GM12878 (cell line): Measurements from ENCODE around the gene NRG3. TPM values are rescaled to one million over a fixed set of nuclear protein-coding genes. Genes with fewer than 3 reads are reported as not detected.

Experiments used
- ATAC-seq: fragments of 200-7000 bp; cut with Tn5 transposase; 3 replicates; pipeline ENCODE4 v1.9.1; 2020; ENCODE audit warnings: mild to moderate bottlenecking, moderate library complexity
- BruUV-seq: library from RNA; stranded (reverse); fragments of 400-500 nt; replicated peaks from 2 replicates; lab custom pipeline; 2021; lab: Mats Ljungman, UMichigan
- CTCF ChIA-PET: fragments of 300-600 bp; sonication (Branson Sonifier 250); formaldehyde crosslinking; extraction: SDS; loops from one replicate; lab custom pipeline; 2021; ENCODE audit warnings: inconsistent platforms; lab: Yijun Ruan, JAX
- POLR2A ChIA-PET: fragments of 350-600 bp; formaldehyde crosslinking; extraction: SDS; loops from one replicate; lab custom pipeline; 2021; ENCODE audit warnings: inconsistent platforms; lab: Charles Lee
- RAD21 ChIA-PET: fragments of 300-600 bp; sonication (Branson Sonifier 250); formaldehyde crosslinking; loops from one replicate; lab custom pipeline; 2023; ENCODE audit warnings: antibody characterized with exemption; ENCODE audit not compliant: unreplicated experiment; lab: Charles Lee
- SMC1A ChIA-PET: fragments of 300-600 bp; sonication (Branson Sonifier 250); formaldehyde crosslinking; loops from one replicate; lab custom pipeline; 2023; ENCODE audit not compliant: unreplicated experiment, uncharacterized antibody; lab: Charles Lee
- DNase-seq: peaks from one replicate; pipeline ENCODE4 v3.0.0-alpha.2; 2011; ENCODE audit warnings: low read depth, low spot score
- FAIRE-seq: peaks from 3 replicates; lab custom pipeline; 2011; peaks lifted over from hg19 to GRCh38; lab: Jason Lieb, UNC
- H2AFZ ChIP-seq: 2 replicates; pipeline ENCODE4 v1.6.0; 2011; ENCODE audit warnings: low read depth, low read length, control low read depth; ENCODE audit not compliant: control insufficient read depth
- H3K27ac ChIP-seq: 2 replicates; pipeline ENCODE4 v1.5.1; 2011; ENCODE audit warnings: control low read depth; ENCODE audit not compliant: control insufficient read depth, insufficient read depth
- H3K27me3 ChIP-seq, 2 experiments: replicated peaks in 1 of 2; 2 replicates each; pipeline versions ENCODE4 v1.6.0 to v1.6.1; 2011; ENCODE audit warnings: low read length in 1 of 2; ENCODE audit not compliant: control insufficient read depth in 2 of 2, insufficient read depth in 2 of 2
- H3K36me3 ChIP-seq, 2 experiments: 2 replicates each; pipeline ENCODE4 v1.5.1; 2011; ENCODE audit warnings: low read length in 1 of 2; ENCODE audit not compliant: control insufficient read depth in 2 of 2, insufficient read depth in 2 of 2
- H3K4me1 ChIP-seq: 2 replicates; pipeline ENCODE4 v1.6.1; 2011; ENCODE audit warnings: mild to moderate bottlenecking, low read length, moderate library complexity, mixed read lengths; ENCODE audit not compliant: control insufficient read depth, insufficient read depth
- H3K4me2 ChIP-seq: 2 replicates; pipeline ENCODE4 v1.6.0; 2011; ENCODE audit warnings: control low read depth; ENCODE audit not compliant: control insufficient read depth, insufficient read depth
- H3K4me3 ChIP-seq: fragments of 200-600 bp; sonication (generic); 2 replicates; pipeline ENCODE4 v1.5.1; 2016
- H3K79me2 ChIP-seq: 2 replicates; pipeline ENCODE4 v1.6.0; 2011; ENCODE audit warnings: low read length; ENCODE audit not compliant: control insufficient read depth, insufficient read depth
- H3K9ac ChIP-seq: 2 replicates; pipeline ENCODE4 v1.8.0; 2011; ENCODE audit warnings: low read length, control low read depth, mixed read lengths; ENCODE audit not compliant: control insufficient read depth, insufficient read depth
- H3K9me3 ChIP-seq: replicated peaks from 3 replicates; pipeline ENCODE4 v1.5.1; 2011; ENCODE audit warnings: mild to moderate bottlenecking, low read length; ENCODE audit not compliant: control insufficient read depth, insufficient read depth
- H4K20me1 ChIP-seq: 2 replicates; pipeline ENCODE4 v1.6.0; 2011; ENCODE audit not compliant: control insufficient read depth, insufficient read depth
- CHD4 ChIP-seq: fragments of 200-600 bp; sonication (generic); IDR thresholded peaks from 2 replicates; pipeline ENCODE4 v1.6.1; 2016; ENCODE audit warnings: mild to moderate bottlenecking
- ETV6 ChIP-seq, 2 experiments: fragments of 450-650 bp in 1 of 2; IDR thresholded peaks in 1 of 2; conservative IDR thresholded peaks in 1 of 2; 2 replicates each; pipeline ENCODE4 v1.6.1; 2014; ENCODE audit warnings: antibody characterized with exemption in 1 of 2, borderline replicate concordance in 1 of 2, low read depth in 1 of 2, mild to moderate bottlenecking in 1 of 2, moderate library complexity in 1 of 2
- HDGF ChIP-seq: fragments of 450-650 bp; IDR thresholded peaks from 2 replicates; pipeline ENCODE4 v1.6.1; 2016; ENCODE audit warnings: antibody characterized with exemption
- MEF2A ChIP-seq: IDR thresholded peaks from 2 replicates; pipeline ENCODE4 v1.6.1; 2011; ENCODE audit warnings: low read depth, mild to moderate bottlenecking, low read length, moderate library complexity; ENCODE audit not compliant: insufficient read depth
- MTA2 ChIP-seq: fragments of 450-650 bp; IDR thresholded peaks from 2 replicates; pipeline ENCODE4 v1.6.1; 2016; ENCODE audit warnings: low read depth, mild to moderate bottlenecking, moderate library complexity
- MYC ChIP-seq: IDR thresholded peaks from 2 replicates; pipeline ENCODE4 v1.6.1; 2011; ENCODE audit warnings: mild to moderate bottlenecking, low read length, moderate library complexity, inconsistent platforms; ENCODE audit not compliant: insufficient read depth, insufficient replicate concordance, insufficient read length, severe bottlenecking
- POLR2AphosphoS2 ChIP-seq: IDR thresholded peaks from 2 replicates; pipeline ENCODE4 v1.6.1; 2011; ENCODE audit warnings: low read depth, mild to moderate bottlenecking, low read length, improper control_type of control experiment, moderate library complexity
- RAD21 ChIP-seq: IDR thresholded peaks from 2 replicates; pipeline ENCODE4 v1.6.1; 2011; ENCODE audit warnings: mild to moderate bottlenecking, low read depth, low read length, moderate library complexity; ENCODE audit not compliant: insufficient read depth
- SIN3A ChIP-seq: IDR thresholded peaks from 2 replicates; pipeline ENCODE4 v1.6.1; 2012; ENCODE audit warnings: low read depth, low read length, improper control_type of control experiment
- SMAD1 ChIP-seq: fragments of 450-650 bp; IDR thresholded peaks from 2 replicates; pipeline ENCODE4 v1.6.1; 2018; ENCODE audit warnings: mild to moderate bottlenecking, low read depth; ENCODE audit not compliant: partially characterized antibody
- SMC3 ChIP-seq: IDR thresholded peaks from 2 replicates; pipeline ENCODE4 v1.6.1; 2011; ENCODE audit warnings: low read length, improper control_type of control experiment, borderline replicate concordance
- STAT1 ChIP-seq: fragments of 450-650 bp; conservative IDR thresholded peaks from 2 replicates; pipeline ENCODE4 v1.6.1; 2014; ENCODE audit warnings: antibody characterized with exemption, mild to moderate bottlenecking
- ZBED1 ChIP-seq: IDR thresholded peaks from 2 replicates; pipeline ENCODE4 v1.6.1; 2016; ENCODE audit warnings: borderline replicate concordance
- ZNF207 ChIP-seq: fragments of 450-650 bp; IDR thresholded peaks from 2 replicates; pipeline ENCODE4 v1.6.1; 2014; ENCODE audit warnings: antibody characterized with exemption, mild to moderate bottlenecking, borderline replicate concordance
- in situ Hi-C: fragments of 300-500 bp; cut with MboI; formaldehyde crosslinking; loops from 9 replicates; pipeline ENCODE4 v1.14.3; 2018; ENCODE audit warnings: mixed read lengths
- intact Hi-C: fragments of 100-400 bp; cut with micrococcal nuclease; formaldehyde crosslinking; loops from one replicate; pipeline ENCODE4 v1.14.2; 2022; ENCODE audit not compliant: unreplicated experiment
- polyA plus RNA-seq, 11 experiments: library from polyadenylated mRNA; depleted of rRNA in 4 of 11; unstranded in 6 of 11; stranded (reverse) in 5 of 11; fragments of >200 nt; fragmentation: Nextera tagmentation in 4 of 11; fragmentation: Illumina TruSeq in 1 of 11; extraction: Ambion mirVana in 4 of 11; extraction: Trizol in 1 of 11; gene quantifications; 1 replicate in 1 of 11; 2 replicates in 10 of 11; pipeline versions ENCODE4 v1.2.1 to v1.2.3, GENCODE V29; 2011 to 2016; ENCODE audit warnings: inconsistent platforms in 2 of 11, missing spikeins in 2 of 11, low read depth in 1 of 11
- total RNA-seq, 4 experiments: library from RNA; depleted of rRNA in 3 of 4; stranded (reverse); fragments of >200 nt in 3 of 4; fragmentation: Illumina TruSeq in 1 of 4; extraction: Trizol in 1 of 4; gene quantifications; 2 replicates each; pipeline versions ENCODE4 v1.2.1 to v1.2.3, GENCODE V29; 2013 to 2021
- TF ChIP-seq, protein P1 (sequence below): IDR thresholded peaks from 2 replicates; pipeline ENCODE4 v1.6.1; 2012; ENCODE audit warnings: mild to moderate bottlenecking, low read depth, low read length
- TF ChIP-seq, protein P2 (sequence below): fragments of 450-650 bp; formaldehyde crosslinking; IDR thresholded peaks from 2 replicates; pipeline ENCODE4 v1.4.0; 2022; ENCODE audit warnings: mild to moderate bottlenecking, moderate library complexity
- TF ChIP-seq, protein P3 (sequence below): fragments of 450-650 bp; IDR thresholded peaks from 2 replicates; pipeline ENCODE4 v1.6.1; 2017; ENCODE audit warnings: mild to moderate bottlenecking

NRG3 gene
- total and polyA plus RNA-seq, 10 of the 15 experiments (the other 5 are each of a cell fraction or from before 2014, with no cell fraction given) = 0.03 to 0.41 (median 0.17) TPM; not detected in 3

DNA sequence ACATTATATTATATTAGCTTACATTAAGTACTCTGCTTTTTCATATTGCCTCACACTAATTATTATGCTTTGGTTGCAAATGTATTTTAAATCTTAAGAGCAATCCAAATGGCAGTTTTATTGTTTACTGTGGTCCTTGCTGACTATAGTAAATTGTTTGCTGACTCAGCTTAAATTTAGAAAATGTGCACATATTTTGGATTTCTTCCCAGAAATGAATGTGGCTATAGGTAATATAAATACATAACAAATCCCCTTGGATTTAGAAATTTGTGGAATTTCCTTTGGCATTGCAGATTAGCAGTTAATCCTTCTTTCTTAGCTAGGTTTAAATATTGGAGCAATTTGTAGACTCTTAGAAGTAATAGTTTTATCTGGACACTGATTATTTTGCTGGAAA lies 565.8 kb downstream of the NRG3 start:
- ATAC-seq (no peak), FAIRE-seq (no peak), DNase-seq (no peak)
- H2AFZ ChIP-seq = no peak overlapping the region
- H3K4me3 ChIP-seq = no peak overlapping the region
- no peak overlapping the region for H3K9ac ChIP-seq
- no peak overlapping the region for H3K27ac ChIP-seq
- no peaks in the 10 kb centered on the region for H4K20me1 ChIP-seq
- ChIA-PET SMC1A (no interaction called here), POLR2A (no interaction called here), CTCF (interaction anchor here (1.2 kb wide), 1 partner anchor 9 kb away, joined by 4 read pairs; no protein-coding TSS in a partner anchor), RAD21 (no interaction called here)
- H3K27me3 ChIP-seq = no peaks in the 10 kb centered on the region
- intact Hi-C loops = no loop called here
- H3K4me2 ChIP-seq = no peak overlapping the region
- H3K9me3 ChIP-seq = no peaks in the 10 kb centered on the region
- no peaks in the 10 kb centered on the region for H3K79me2 ChIP-seq
- H3K4me1 ChIP-seq = no peaks in the 10 kb centered on the region
- H3K36me3 ChIP-seq = no peaks in the 10 kb centered on the region
- in situ Hi-C loops = no loop called here
- BruUV-seq = no TSS peak
- no peak for TF ChIP-seq SMC3
- TF ChIP-seq, protein P1, sequence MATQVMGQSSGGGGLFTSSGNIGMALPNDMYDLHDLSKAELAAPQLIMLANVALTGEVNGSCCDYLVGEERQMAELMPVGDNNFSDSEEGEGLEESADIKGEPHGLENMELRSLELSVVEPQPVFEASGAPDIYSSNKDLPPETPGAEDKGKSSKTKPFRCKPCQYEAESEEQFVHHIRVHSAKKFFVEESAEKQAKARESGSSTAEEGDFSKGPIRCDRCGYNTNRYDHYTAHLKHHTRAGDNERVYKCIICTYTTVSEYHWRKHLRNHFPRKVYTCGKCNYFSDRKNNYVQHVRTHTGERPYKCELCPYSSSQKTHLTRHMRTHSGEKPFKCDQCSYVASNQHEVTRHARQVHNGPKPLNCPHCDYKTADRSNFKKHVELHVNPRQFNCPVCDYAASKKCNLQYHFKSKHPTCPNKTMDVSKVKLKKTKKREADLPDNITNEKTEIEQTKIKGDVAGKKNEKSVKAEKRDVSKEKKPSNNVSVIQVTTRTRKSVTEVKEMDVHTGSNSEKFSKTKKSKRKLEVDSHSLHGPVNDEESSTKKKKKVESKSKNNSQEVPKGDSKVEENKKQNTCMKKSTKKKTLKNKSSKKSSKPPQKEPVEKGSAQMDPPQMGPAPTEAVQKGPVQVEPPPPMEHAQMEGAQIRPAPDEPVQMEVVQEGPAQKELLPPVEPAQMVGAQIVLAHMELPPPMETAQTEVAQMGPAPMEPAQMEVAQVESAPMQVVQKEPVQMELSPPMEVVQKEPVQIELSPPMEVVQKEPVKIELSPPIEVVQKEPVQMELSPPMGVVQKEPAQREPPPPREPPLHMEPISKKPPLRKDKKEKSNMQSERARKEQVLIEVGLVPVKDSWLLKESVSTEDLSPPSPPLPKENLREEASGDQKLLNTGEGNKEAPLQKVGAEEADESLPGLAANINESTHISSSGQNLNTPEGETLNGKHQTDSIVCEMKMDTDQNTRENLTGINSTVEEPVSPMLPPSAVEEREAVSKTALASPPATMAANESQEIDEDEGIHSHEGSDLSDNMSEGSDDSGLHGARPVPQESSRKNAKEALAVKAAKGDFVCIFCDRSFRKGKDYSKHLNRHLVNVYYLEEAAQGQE = no peak
- TF ChIP-seq, protein P2, sequence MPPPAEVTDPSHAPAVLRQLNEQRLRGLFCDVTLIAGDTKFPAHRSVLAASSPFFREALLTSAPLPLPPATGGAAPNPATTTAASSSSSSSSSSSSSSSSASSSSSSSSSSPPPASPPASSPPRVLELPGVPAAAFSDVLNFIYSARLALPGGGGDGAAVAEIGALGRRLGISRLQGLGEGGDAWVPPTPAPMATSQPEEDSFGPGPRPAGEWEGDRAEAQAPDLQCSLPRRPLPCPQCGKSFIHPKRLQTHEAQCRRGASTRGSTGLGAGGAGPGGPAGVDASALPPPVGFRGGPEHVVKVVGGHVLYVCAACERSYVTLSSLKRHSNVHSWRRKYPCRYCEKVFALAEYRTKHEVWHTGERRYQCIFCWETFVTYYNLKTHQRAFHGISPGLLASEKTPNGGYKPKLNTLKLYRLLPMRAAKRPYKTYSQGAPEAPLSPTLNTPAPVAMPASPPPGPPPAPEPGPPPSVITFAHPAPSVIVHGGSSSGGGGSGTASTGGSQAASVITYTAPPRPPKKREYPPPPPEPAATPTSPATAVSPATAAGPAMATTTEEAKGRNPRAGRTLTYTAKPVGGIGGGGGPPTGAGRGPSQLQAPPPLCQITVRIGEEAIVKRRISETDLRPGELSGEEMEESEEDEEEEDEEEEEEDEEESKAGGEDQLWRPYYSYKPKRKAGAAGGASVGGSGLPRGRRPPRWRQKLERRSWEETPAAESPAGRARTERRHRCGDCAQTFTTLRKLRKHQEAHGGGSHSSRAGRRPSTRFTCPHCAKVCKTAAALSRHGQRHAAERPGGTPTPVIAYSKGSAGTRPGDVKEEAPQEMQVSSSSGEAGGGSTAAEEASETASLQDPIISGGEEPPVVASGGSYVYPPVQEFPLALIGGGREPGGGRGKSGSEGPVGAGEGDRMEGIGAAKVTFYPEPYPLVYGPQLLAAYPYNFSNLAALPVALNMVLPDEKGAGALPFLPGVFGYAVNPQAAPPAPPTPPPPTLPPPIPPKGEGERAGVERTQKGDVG (CRISPR knock-in tag) = no peak
- no peak for TF ChIP-seq SMAD1
- TF ChIP-seq POLR2AphosphoS2 = no peak
- TF ChIP-seq ZNF207 = no peak
- TF ChIP-seq MYC = no peak
- TF ChIP-seq MEF2A = no peak
- TF ChIP-seq SIN3A = no peak
- TF ChIP-seq ZBED1 = no peak
- no peak for TF ChIP-seq RAD21
- no peak for TF ChIP-seq STAT1
- TF ChIP-seq ETV6 (conservative IDR thresholded peaks at IDR 0.05 in 1 of 2, IDR thresholded peaks at IDR 0.05 in 1 of 2; ENCODE audit: borderline replicate concordance in 1 of 2, low read depth in 1 of 2) = no peak
- no peak for TF ChIP-seq HDGF
- no peak for TF ChIP-seq MTA2
- TF ChIP-seq, protein P3, sequence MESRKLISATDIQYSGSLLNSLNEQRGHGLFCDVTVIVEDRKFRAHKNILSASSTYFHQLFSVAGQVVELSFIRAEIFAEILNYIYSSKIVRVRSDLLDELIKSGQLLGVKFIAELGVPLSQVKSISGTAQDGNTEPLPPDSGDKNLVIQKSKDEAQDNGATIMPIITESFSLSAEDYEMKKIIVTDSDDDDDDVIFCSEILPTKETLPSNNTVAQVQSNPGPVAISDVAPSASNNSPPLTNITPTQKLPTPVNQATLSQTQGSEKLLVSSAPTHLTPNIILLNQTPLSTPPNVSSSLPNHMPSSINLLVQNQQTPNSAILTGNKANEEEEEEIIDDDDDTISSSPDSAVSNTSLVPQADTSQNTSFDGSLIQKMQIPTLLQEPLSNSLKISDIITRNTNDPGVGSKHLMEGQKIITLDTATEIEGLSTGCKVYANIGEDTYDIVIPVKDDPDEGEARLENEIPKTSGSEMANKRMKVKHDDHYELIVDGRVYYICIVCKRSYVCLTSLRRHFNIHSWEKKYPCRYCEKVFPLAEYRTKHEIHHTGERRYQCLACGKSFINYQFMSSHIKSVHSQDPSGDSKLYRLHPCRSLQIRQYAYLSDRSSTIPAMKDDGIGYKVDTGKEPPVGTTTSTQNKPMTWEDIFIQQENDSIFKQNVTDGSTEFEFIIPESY = no peak
- no peak for TF ChIP-seq CHD4
